Fibroblast of lung (primary cell): ENCODE results near the gene PUDP. TPM values are rescaled to one million over a fixed set of nuclear protein-coding genes. Genes with fewer than 3 reads are reported as not detected.
"Not testable (repeated sequence)": the region's sequence is repeated elsewhere in the genome, so short reads cannot be mapped to it uniquely, and the experiment has no call there.

Source experiments
- DNase-seq, 2 donors: peaks; one replicate each; pipeline versions ENCODE4 v3.0.0 to v3.0.0-alpha.2; 2010; ENCODE audit warnings: low read depth in 2 of 2
- H2AFZ ChIP-seq: 2 replicates; pipeline ENCODE4 v1.5.1; 2012; ENCODE audit warnings: low read length, control low read depth, inconsistent platforms
- H3K27ac ChIP-seq: 2 replicates; pipeline ENCODE4 v1.5.1; 2011; ENCODE audit warnings: low read length, control low read depth; ENCODE audit not compliant: insufficient read depth
- H3K27me3 ChIP-seq: 2 replicates; pipeline ENCODE4 v1.5.1; 2011; ENCODE audit warnings: mild to moderate bottlenecking, low read length; ENCODE audit not compliant: control insufficient read depth, insufficient read depth
- H3K36me3 ChIP-seq: 2 replicates; pipeline ENCODE4 v1.5.1; 2011; ENCODE audit warnings: low read length; ENCODE audit not compliant: control insufficient read depth, insufficient read depth
- H3K4me1 ChIP-seq: 2 replicates; pipeline ENCODE4 v1.5.1; 2011; ENCODE audit warnings: low read length; ENCODE audit not compliant: control insufficient read depth, insufficient read depth; ENCODE audit errors: extremely low read depth
- H3K4me2 ChIP-seq: 2 replicates; pipeline ENCODE4 v1.5.1; 2011; ENCODE audit warnings: low read length, control low read depth; ENCODE audit not compliant: insufficient read depth; ENCODE audit errors: extremely low read depth
- H3K4me3 ChIP-seq, 4 experiments: fragments of 200-600 bp in 1 of 4; sonication (generic) in 1 of 4; replicated peaks in 1 of 4; 2 replicates each; pipeline ENCODE4 v1.5.1; 2011 to 2016; ENCODE audit warnings: low read length in 4 of 4, low read depth in 3 of 4, mild to moderate bottlenecking in 3 of 4, control low read depth in 2 of 4, inconsistent platforms in 1 of 4, mixed read lengths in 1 of 4; ENCODE audit not compliant: insufficient read depth in 1 of 4; ENCODE audit errors: control extremely low read depth in 1 of 4
- H3K79me2 ChIP-seq: 2 replicates; pipeline ENCODE4 v1.5.1; 2012; ENCODE audit warnings: mild to moderate bottlenecking, low read length, inconsistent platforms; ENCODE audit not compliant: control insufficient read depth, insufficient read depth
- H3K9ac ChIP-seq: 2 replicates; pipeline ENCODE4 v1.5.1; 2011; ENCODE audit warnings: mild to moderate bottlenecking, low read length, control low read depth; ENCODE audit not compliant: insufficient read depth
- H3K9me3 ChIP-seq: 2 replicates; pipeline ENCODE4 v1.5.1; 2012; ENCODE audit warnings: low read depth, low read length; ENCODE audit not compliant: control insufficient read depth, insufficient read depth
- H4K20me1 ChIP-seq: 2 replicates; pipeline ENCODE4 v1.5.1; 2011; ENCODE audit warnings: low read length; ENCODE audit not compliant: control insufficient read depth, insufficient read depth; ENCODE audit errors: extremely low read depth
- CTCF ChIP-seq, 2 donors: IDR thresholded peaks in 1 of 2; conservative IDR thresholded peaks in 1 of 2; 1 replicate in 1 of 2; 2 replicates in 1 of 2; pipeline ENCODE4 v1.5.1; 2011 to 2012; ENCODE audit warnings: low read length in 2 of 2, control low read depth in 1 of 2, inconsistent platforms in 1 of 2, low read depth in 1 of 2, mild to moderate bottlenecking in 1 of 2
- EZH2 ChIP-seq: IDR thresholded peaks from 2 replicates; pipeline ENCODE4 v1.5.1; 2012; ENCODE audit warnings: low read length, control low read depth, mild to moderate bottlenecking; ENCODE audit errors: missing control alignments
- polyA plus RNA-seq, 2 donors: library from polyadenylated mRNA; depleted of rRNA in 1 of 2; stranded (reverse) in 1 of 2; unstranded in 1 of 2; fragments of >200 nt; gene quantifications; 2 replicates each; pipeline ENCODE4 v1.2.1, GENCODE V29; 2011 to 2012; ENCODE audit warnings: missing spikeins in 1 of 2
- total RNA-seq: library from RNA; depleted of rRNA; stranded (reverse); fragments of >200 nt; gene quantifications from 2 replicates; pipeline ENCODE4 v1.2.1, GENCODE V29; 2014

The PUDP gene
- total and polyA plus RNA-seq, 2 donors (not counting 1 experiment from before 2014, with no cell fraction given) = 7.6 to 19.8 TPM

- Histone ChIP-seq H2AFZ (no peak overlapping the region), H3K9me3 (no peaks in the 10 kb centered on the region), H3K27ac (no peak overlapping the region), H3K79me2 (no peaks in the 10 kb centered on the region), H4K20me1 (no peaks in the 10 kb centered on the region), H3K4me3 (no peak overlapping the region), H3K9ac (no peak overlapping the region), H3K4me2 (no peak overlapping the region), H3K4me1 (no peaks in the 10 kb centered on the region), H3K27me3 (no peaks in the 10 kb centered on the region), H3K36me3 (no peaks in the 10 kb centered on the region)
- no peak for TF ChIP-seq CTCF (conservative IDR thresholded peaks at IDR 0.05 in 1 of 2, IDR thresholded peaks at IDR 0.05 in 1 of 2; ENCODE audit: low read depth in 1 of 2, low read length in 2 of 2)
- TF ChIP-seq EZH2 = no peak
- DNase-seq = no peak
These were observed 120.9 kb downstream of the PUDP start for GRCh38 chrX:7027071-7027470.

GRCh38 chrX:7026365-7026764, 121.6 kb downstream of the PUDP start:
- not testable (repeated sequence) for H3K9me3 ChIP-seq, H3K9ac ChIP-seq, DNase-seq, H3K27ac ChIP-seq, H3K79me2 ChIP-seq, H3K36me3 ChIP-seq, H3K27me3 ChIP-seq, H3K4me1 ChIP-seq, H2AFZ ChIP-seq, H3K4me3 ChIP-seq, H3K4me2 ChIP-seq, H4K20me1 ChIP-seq

GRCh38 chrX:7025471-7025870, 122.5 kb downstream of the PUDP start:
- Histone ChIP-seq H3K27ac (no peak overlapping the region), H3K27me3 (no peaks in the 10 kb centered on the region), H3K79me2 (no peaks in the 10 kb centered on the region), H3K4me1 (no peaks in the 10 kb centered on the region), H3K9ac (no peak overlapping the region), H3K4me3 (no peak overlapping the region), H4K20me1 (no peaks in the 10 kb centered on the region), H2AFZ (no peak overlapping the region), H3K36me3 (no peaks in the 10 kb centered on the region), H3K9me3 (no peaks in the 10 kb centered on the region), H3K4me2 (no peak overlapping the region)
- no peak for TF ChIP-seq EZH2
- TF ChIP-seq CTCF (conservative IDR thresholded peaks at IDR 0.05 in 1 of 2, IDR thresholded peaks at IDR 0.05 in 1 of 2; ENCODE audit: low read depth in 1 of 2, low read length in 2 of 2) = no peak
- no peak for DNase-seq
